OCI-LY7 (cell line): ENCODE results near the gene RBM5. TPM values are rescaled to one million over a fixed set of nuclear protein-coding genes. Genes with fewer than 3 reads are reported as not detected.

ENCODE experiments used
- BruUV-seq: library from RNA; stranded (reverse); fragments of 400-500 nt; replicated peaks from 2 replicates; lab custom pipeline; 2021; lab: Mats Ljungman, UMichigan
- CTCF ChIA-PET: fragments of 300-600 bp; sonication (Branson Sonifier 250); formaldehyde crosslinking; loops from one replicate; lab custom pipeline; 2022; ENCODE audit warnings: antibody characterized with exemption; ENCODE audit not compliant: unreplicated experiment; lab: Charles Lee
- POLR2A ChIA-PET: fragments of 300-600 bp; sonication (Branson Sonifier 250); formaldehyde crosslinking; loops from one replicate; lab custom pipeline; 2022; ENCODE audit warnings: antibody characterized with exemption; lab: Charles Lee
- DNase-seq: peaks from one replicate; pipeline ENCODE4 v3.0.0-alpha.2; 2015; ENCODE audit warnings: low spot score
- H2AFZ ChIP-seq: fragments of 200-600 bp; sonication (generic), shearing (Covaris generic); 2 replicates; pipeline ENCODE4 v1.6.1; 2014; ENCODE audit warnings: mild to moderate bottlenecking, antibody characterized with exemption, low read length, moderate library complexity
- H3K27ac ChIP-seq: fragments of 200-600 bp; sonication (generic); 2 replicates; pipeline ENCODE4 v1.5.1; 2014; ENCODE audit warnings: mixed run types, low read depth, mild to moderate bottlenecking, moderate library complexity, low read length, inconsistent platforms; ENCODE audit not compliant: poor library complexity, severe bottlenecking
- H3K36me3 ChIP-seq: fragments of 200-600 bp; sonication (generic); 2 replicates; pipeline ENCODE4 v1.6.1; 2014; ENCODE audit warnings: mild to moderate bottlenecking, antibody characterized with exemption, low read length, moderate library complexity, mixed read lengths; ENCODE audit not compliant: insufficient read depth
- H3K4me1 ChIP-seq: fragments of 200-600 bp; sonication (generic); 2 replicates; pipeline ENCODE4 v1.5.1; 2014; ENCODE audit warnings: mild to moderate bottlenecking, low read length; ENCODE audit not compliant: insufficient read depth, poor library complexity, severe bottlenecking
- H3K4me2 ChIP-seq: fragments of 200-600 bp; sonication (generic); 2 replicates; pipeline ENCODE4 v1.6.1; 2014; ENCODE audit warnings: mild to moderate bottlenecking, low read length
- H3K4me3 ChIP-seq: fragments of 200-600 bp; sonication (generic); 2 replicates; pipeline ENCODE4 v1.5.1; 2014; ENCODE audit warnings: mild to moderate bottlenecking, low read depth, low read length; ENCODE audit not compliant: poor library complexity, severe bottlenecking
- H3K79me2 ChIP-seq: fragments of 200-600 bp; sonication (generic); 2 replicates; pipeline ENCODE4 v1.6.1; 2016; ENCODE audit warnings: low read depth, mild to moderate bottlenecking, low read length, moderate library complexity, mixed read lengths; ENCODE audit not compliant: insufficient read depth
- H3K9me2 ChIP-seq: fragments of 200-600 bp; sonication (generic); 2 replicates; pipeline ENCODE4 v1.6.1; 2016; ENCODE audit warnings: mild to moderate bottlenecking, low read length, mixed read lengths; ENCODE audit not compliant: insufficient read depth
- H3K9me3 ChIP-seq: fragments of 200-600 bp; sonication (generic); 2 replicates; pipeline ENCODE4 v1.6.1; 2014; ENCODE audit warnings: mild to moderate bottlenecking, mixed run types, low read length, mixed read lengths
- H4K20me1 ChIP-seq: fragments of 200-600 bp; sonication (generic); 2 replicates; pipeline ENCODE4 v1.6.1; 2014; ENCODE audit warnings: mild to moderate bottlenecking, antibody characterized with exemption, low read length, moderate library complexity, mixed read lengths; ENCODE audit not compliant: insufficient read depth
- CTCF ChIP-seq: fragments of 200-600 bp; sonication (generic); conservative IDR thresholded peaks from 2 replicates; pipeline ENCODE4 v1.5.1; 2014; ENCODE audit warnings: mild to moderate bottlenecking, antibody characterized with exemption, low read length, moderate library complexity, mixed read lengths
- EZH2phosphoT487 ChIP-seq: fragments of 200-600 bp; sonication (generic); IDR thresholded peaks from 2 replicates; pipeline ENCODE4 v1.6.1; 2018; ENCODE audit warnings: low read depth, borderline replicate concordance, mild to moderate bottlenecking, mixed run types, antibody characterized with exemption, low read length, moderate library complexity, mixed read lengths
- intact Hi-C: fragments of 100-400 bp; cut with micrococcal nuclease; formaldehyde crosslinking; loops from one replicate; pipeline ENCODE4 v1.10.0; 2022; ENCODE audit not compliant: unreplicated experiment
- total RNA-seq, 2 experiments: library from RNA; depleted of rRNA in 1 of 2; stranded (reverse); fragments of >200 nt in 1 of 2; shearing (Covaris generic) in 1 of 2; gene quantifications; 2 replicates each; pipeline ENCODE4 v1.2.3, GENCODE V29; 2014 to 2022

The RBM5 gene
- total RNA-seq, 2 experiments from 2014 or later: 139 to 197 TPM

GRCh38 chr3:50137531-50137930 lies 48.8 kb downstream of the RBM5 start:
- Histone ChIP-seq H3K36me3 (no peaks in the 10 kb centered on the region), H3K9me3 (no peaks in the 10 kb centered on the region), H3K9me2 (no peaks in the 10 kb centered on the region), H3K27ac (no peak overlapping the region), H4K20me1 (no peaks in the 10 kb centered on the region), H3K4me2 (no peak overlapping the region), H3K79me2 (no peaks in the 10 kb centered on the region), H3K4me1 (peaks cover 12% of the 10 kb centered on the region), H3K4me3 (no peak overlapping the region), H2AFZ (no peak overlapping the region)
- TF ChIP-seq EZH2phosphoT487: no peak
- TF ChIP-seq CTCF: no peak
- BruUV-seq: no TSS peak
- DNase-seq: no peak
- intact Hi-C loops: loop anchor here (5.0 kb wide), 1 partner anchor 50 kb away; no protein-coding TSS in a partner anchor
- CTCF ChIA-PET: no interaction called here
- POLR2A ChIA-PET: interaction anchor here (0.5 kb wide), 1 partner anchor 98 kb away, joined by 3 read pairs; no protein-coding TSS in a partner anchor

DNA sequence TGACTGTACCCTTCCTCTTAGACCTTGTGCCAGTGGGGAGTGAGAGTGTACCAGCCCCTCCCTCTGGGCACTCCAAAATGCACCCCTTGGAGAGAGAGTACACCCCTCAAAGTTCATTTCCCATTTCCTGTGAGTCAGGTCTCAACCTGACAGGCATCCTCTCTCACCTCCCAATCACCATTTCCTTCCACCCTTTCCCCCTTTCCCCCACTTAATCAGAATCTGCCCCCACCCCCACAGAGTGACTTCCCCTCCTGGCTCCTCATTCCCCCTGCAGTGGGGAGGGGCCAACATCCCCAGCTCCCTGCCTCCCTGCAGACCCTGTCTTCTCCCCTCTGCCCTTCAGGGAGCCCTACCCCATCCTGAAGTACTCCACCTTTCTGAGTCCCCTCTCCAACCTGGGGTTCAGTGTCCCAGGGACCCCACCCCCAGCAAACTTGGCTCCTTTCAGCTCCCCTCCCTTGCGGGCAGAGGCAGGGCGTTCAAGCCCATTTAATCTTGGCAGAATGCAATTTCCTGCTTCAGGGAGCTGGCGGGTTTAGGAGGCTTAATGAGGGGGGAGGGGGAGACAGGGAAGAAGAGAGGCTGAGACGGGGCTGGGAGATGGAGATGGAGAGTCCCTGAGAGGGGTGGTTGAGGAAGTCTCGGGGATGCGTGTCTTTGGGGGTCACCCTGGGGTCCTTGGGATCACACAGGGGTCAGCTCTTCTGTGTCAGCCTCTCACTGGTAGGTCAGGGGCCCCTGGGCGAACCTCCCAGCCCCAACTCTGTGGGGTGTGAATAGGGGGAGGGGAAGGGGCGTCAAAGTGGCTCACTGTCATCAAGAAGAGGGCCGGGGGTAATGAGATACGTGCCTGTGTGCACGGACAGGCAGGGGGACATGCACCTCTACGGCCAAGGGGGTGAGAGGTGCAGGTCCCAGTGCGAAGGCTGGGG lies 49.8 kb downstream of the RBM5 start:
- H3K4me1 ChIP-seq: peaks cover 12% of the 10 kb centered on the region
- intact Hi-C loops: loop anchor here (5.0 kb wide), 1 partner anchor 49 kb away; no protein-coding TSS in a partner anchor
- H4K20me1 ChIP-seq: no peaks in the 10 kb centered on the region
- no peaks in the 10 kb centered on the region for H3K9me3 ChIP-seq
- no peaks in the 10 kb centered on the region for H3K36me3 ChIP-seq
- H3K4me2 ChIP-seq: peak overlapping the region; percentile 45
- no peak overlapping the region for H3K4me3 ChIP-seq
- TF ChIP-seq EZH2phosphoT487 (no peak), CTCF (no peak)
- no TSS peak for BruUV-seq
- H3K79me2 ChIP-seq: no peaks in the 10 kb centered on the region
- CTCF ChIA-PET: interaction anchor here (0.6 kb wide), 1 partner anchor 332 kb away, joined by 3 read pairs; no protein-coding TSS in a partner anchor
- no peak overlapping the region for H3K27ac ChIP-seq
- H3K9me2 ChIP-seq: no peaks in the 10 kb centered on the region
- H2AFZ ChIP-seq: 0 out of 2 replicates have a peak overlapping the region, but pooled peaks have one; percentile 27
- POLR2A ChIA-PET: interaction anchor here (0.5 to 0.7 kb wide), 2 partner anchors 97 to 633 kb away, joined by 3 to 7 read pairs; no protein-coding TSS in a partner anchor
- no peak for DNase-seq

GRCh38 chr3:50139308-50139707 lies 50.6 kb downstream of the RBM5 start:
- POLR2A ChIA-PET: no interaction called here
- peaks cover 12% of the 10 kb centered on the region for H3K4me1 ChIP-seq
- H3K9me3 ChIP-seq: no peaks in the 10 kb centered on the region
- DNase-seq: no peak
- H3K4me3 ChIP-seq: no peak overlapping the region
- no peak overlapping the region for H3K4me2 ChIP-seq
- no peak overlapping the region for H3K27ac ChIP-seq
- no peaks in the 10 kb centered on the region for H4K20me1 ChIP-seq
- CTCF ChIA-PET: no interaction called here
- TF ChIP-seq EZH2phosphoT487 (no peak), CTCF (no peak)
- intact Hi-C loops: loop anchor here (5.0 kb wide), 1 partner anchor 48 kb away; no protein-coding TSS in a partner anchor
- no peaks in the 10 kb centered on the region for H3K9me2 ChIP-seq
- H3K79me2 ChIP-seq: no peaks in the 10 kb centered on the region
- no TSS peak for BruUV-seq
- no peaks in the 10 kb centered on the region for H3K36me3 ChIP-seq
- no peak overlapping the region for H2AFZ ChIP-seq
